GM12864 (cell line): ENCODE results near the gene FOXO3.
"Not testable (repeated sequence)": the region's sequence is repeated elsewhere in the genome, so short reads cannot be mapped to it uniquely, and the experiment has no call there.

Source experiments
- DNase-seq: peaks from one replicate; pipeline ENCODE4 v3.0.0-alpha.2; 2011; ENCODE audit warnings: low read depth
- H3K4me3 ChIP-seq: 2 replicates; pipeline ENCODE4 v1.5.1; 2011; ENCODE audit warnings: mild to moderate bottlenecking, low read depth, low read length, control low read depth
- TF ChIP-seq, protein P1 (sequence below): IDR thresholded peaks from 2 replicates; pipeline ENCODE4 v1.5.1; 2011; ENCODE audit warnings: low read depth, mild to moderate bottlenecking, moderate library complexity, low read length, control low read depth, inconsistent platforms; ENCODE audit errors: missing control alignments

FOXO3 gene

DNA sequence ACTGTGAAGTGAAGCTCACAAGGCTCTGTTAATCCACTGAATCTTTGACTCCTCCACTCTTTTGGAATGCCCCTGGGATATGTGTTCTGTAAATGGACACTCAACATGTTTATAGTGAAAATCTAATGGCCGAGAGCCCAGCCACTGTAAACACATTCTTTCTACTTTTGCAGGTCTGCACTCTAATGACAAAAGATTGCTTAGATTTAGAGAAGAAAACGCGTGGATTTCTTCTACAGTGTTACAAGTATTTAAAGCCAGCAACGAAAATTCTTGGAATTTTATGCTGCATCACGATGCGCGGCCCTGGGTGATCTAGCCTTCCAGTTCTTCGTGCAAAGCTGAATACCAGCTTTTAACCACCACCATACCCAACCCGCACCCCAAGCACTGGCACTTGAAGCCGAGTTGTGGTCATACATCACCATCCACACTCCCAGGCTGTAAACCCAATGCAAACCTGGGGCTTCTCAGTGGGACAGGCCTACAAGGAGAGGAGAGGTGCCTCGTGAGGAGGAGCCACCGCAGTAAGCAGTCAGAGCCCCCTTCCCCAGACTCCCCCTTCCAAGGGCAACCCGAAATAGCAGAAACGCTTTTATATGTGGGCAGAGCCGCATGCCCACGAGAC is 3.7 kb upstream of the FOXO3 start:
- peak overlapping the region; percentile 76 for H3K4me3 ChIP-seq
- DNase-seq: no peak
- TF ChIP-seq, protein P1, sequence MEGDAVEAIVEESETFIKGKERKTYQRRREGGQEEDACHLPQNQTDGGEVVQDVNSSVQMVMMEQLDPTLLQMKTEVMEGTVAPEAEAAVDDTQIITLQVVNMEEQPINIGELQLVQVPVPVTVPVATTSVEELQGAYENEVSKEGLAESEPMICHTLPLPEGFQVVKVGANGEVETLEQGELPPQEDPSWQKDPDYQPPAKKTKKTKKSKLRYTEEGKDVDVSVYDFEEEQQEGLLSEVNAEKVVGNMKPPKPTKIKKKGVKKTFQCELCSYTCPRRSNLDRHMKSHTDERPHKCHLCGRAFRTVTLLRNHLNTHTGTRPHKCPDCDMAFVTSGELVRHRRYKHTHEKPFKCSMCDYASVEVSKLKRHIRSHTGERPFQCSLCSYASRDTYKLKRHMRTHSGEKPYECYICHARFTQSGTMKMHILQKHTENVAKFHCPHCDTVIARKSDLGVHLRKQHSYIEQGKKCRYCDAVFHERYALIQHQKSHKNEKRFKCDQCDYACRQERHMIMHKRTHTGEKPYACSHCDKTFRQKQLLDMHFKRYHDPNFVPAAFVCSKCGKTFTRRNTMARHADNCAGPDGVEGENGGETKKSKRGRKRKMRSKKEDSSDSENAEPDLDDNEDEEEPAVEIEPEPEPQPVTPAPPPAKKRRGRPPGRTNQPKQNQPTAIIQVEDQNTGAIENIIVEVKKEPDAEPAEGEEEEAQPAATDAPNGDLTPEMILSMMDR: no peak

DNA sequence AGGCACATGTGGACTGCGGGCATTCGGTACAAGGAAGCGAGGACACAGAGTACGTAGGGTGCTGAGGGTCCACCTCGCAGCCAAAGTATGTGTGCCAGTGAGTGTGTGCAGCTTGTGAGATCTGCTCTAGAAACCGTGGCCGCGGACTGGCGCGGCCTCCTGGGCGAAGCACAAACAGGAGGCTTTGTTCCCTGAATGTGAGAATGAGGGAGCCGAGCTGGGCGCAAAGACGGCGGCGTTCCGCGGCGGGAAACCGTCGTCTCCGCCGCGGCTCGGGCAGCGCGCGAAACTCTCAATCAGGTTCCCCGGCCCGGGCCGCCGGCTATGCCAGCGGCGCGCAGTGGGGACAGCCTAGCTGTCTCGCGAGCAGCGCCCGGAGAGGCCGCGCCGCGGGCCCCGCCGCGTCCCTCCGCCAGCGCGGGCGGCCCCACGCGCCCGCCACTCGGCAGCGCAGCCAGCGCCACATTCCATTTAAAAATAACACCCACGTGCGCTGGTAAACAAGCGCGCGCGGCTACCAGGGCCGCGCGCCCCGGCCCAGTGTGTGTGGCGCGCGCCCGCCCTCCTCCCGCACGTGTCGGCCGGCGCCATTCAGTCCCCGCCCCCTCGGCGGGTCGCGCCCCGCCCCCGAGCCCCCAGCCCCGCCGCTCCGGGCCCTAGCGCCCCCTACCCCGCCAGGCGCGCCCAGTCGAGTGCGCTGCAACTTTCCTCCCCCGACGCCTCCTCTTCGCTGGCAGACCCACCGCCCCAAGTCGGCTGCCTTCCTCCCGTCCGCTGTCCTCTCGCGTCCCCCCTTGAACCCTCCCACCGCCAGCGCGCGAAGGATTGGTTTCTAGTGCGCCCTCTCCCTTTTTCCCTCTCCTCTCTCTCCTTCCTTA is 3.0 kb upstream of the FOXO3 start:
- DNase-seq: no peak
- TF ChIP-seq, protein P1: no peak
- peak overlapping the region; percentile 76 for H3K4me3 ChIP-seq

DNA sequence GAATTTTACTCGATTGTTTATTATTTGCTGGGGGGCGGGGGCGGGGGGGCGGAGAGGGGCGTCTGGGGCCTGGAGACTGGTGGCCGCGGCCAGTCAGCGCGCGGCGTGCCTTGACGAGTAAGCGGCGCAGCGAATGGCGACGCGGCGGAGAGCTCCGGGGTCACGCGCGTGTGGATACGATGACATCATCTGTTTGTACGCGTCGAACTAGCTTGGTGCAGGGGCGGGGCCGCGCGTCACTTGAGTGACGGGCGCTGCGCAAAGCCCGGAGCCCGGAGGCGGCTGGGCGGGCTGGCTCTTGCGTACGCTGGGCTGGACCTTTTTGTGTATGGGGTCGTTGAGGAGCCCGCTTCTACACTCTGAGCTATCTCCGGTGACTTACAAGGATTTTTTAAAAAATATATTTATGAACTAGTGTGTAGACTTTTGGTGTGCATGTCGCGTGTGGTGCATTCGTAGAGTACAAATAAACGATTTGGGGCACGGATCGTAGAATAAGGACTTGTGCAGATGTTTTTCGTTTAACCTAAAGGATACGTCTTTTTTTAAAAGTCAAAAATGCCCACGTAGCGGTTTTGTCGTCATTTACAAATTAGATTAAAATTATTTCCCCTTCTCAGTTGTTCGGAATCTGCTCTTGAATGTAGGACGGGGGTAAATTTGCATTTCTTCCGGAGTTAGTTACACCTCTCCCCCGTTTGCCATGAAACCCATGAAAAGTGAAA is 2.2 kb upstream of the FOXO3 start:
- TF ChIP-seq, protein P1: no peak
- peak; percentile 93 for DNase-seq
- peak overlapping the region; percentile 76 for H3K4me3 ChIP-seq

DNA sequence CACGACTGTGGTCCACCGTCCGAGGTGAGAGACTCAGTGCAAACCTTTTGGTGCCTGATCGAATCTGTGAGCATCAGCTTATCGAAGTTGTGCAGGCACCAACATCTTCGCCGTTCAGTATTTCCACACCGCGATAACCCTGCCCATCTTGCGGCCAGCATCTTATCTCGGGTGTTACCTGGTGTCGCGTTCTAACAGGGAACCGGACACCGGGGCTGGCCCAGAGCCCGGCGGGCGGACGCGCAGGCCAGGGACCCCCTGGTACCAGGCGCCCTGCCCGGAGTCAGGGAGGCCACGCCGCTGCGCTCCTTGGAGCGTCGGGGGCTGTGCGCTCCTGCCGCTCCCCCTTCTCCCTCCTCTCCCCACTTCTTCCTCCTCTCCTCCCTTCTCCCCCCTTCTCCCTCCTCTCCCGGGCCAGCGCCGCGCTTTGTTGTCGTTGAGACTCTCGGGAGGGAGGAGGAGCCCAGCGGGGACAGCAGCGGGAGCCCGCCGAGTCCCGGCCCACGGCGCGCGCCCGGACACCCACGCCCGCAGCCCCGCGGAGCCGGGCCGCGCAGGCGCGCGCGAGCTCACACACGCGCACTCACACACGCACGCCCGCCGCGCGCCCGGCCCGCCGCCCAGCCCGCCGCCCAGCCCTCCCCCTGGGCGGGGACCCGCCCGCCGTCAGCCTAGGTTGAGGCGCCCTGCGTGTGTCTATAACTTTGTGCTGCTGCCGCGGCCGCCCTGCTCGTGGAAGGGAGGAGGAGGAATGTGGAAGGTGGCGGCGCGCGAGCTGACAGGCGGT is 1.4 kb upstream of the FOXO3 start:
- DNase-seq: no peak
- H3K4me3 ChIP-seq: peak overlapping the region; percentile 76
- TF ChIP-seq, protein P1: no peak

DNA sequence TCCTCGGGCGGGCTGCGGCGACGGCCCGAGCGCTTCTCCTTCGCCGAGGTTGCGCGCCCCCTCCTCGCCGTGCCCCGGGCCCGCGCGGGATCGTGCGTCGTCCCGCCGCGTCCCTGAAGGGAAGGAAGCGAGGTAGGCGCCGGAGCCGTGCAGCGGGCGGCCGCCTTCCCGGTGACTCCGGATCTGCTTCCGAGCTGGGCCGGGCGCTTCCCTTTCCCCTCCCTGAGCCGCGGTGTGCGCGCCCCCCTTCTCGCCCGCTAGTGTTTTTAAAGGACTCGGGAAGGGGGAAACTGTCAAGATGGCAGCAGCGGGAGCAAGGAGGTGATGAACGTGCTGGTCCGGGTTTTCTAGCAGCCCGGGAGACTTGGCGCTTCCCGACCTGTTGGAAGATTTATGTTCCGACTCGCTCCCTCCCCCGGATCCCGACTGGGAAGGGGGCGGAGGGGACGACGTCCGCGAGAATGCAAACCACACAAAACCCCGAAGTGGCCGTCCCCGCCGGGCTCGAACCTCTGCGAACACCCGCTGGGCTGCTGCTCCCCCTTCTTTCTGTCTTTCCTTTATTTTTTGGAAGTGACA is 744 bp upstream of the FOXO3 start:
- TF ChIP-seq, protein P1: no peak
- H3K4me3 ChIP-seq: peak overlapping the region; percentile 76
- no peak for DNase-seq

DNA sequence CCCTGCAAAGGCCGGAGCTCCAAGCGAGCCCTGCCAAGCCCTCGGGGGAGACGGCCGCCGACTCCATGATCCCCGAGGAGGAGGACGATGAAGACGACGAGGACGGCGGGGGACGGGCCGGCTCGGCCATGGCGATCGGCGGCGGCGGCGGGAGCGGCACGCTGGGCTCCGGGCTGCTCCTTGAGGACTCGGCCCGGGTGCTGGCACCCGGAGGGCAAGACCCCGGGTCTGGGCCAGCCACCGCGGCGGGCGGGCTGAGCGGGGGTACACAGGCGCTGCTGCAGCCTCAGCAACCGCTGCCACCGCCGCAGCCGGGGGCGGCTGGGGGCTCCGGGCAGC is 561 bp downstream of the FOXO3 start:
- not testable (repeated sequence) for DNase-seq, H3K4me3 ChIP-seq
